SK-N-MC (cell line): ENCODE measurements around the gene PTRHD1.
A peak's percentile ranks its signal among the peaks of the same experiment; 100 is the strongest.

Experiments used
- DNase-seq: peaks from one replicate; pipeline ENCODE4 v3.0.0-alpha.2; 2011; ENCODE audit warnings: low read depth, low spot score
- H3K27ac ChIP-seq: fragments of 200-600 bp; sonication (generic); 2 replicates; pipeline ENCODE4 v1.5.1; 2016; ENCODE audit warnings: mixed run types
- H3K36me3 ChIP-seq: fragments of 200-600 bp; sonication (generic); 2 replicates; pipeline ENCODE4 v1.6.1; 2017; ENCODE audit warnings: antibody characterized with exemption, low read length, mixed read lengths; ENCODE audit not compliant: insufficient read depth
- H3K4me3 ChIP-seq: fragments of 200-600 bp; sonication (generic); 2 replicates; pipeline ENCODE4 v1.5.1; 2016
- H3K9ac ChIP-seq: fragments of 200-600 bp; sonication (generic); 2 replicates; pipeline ENCODE4 v1.8.0; 2017; ENCODE audit warnings: mixed run types, mixed read lengths; ENCODE audit not compliant: insufficient read length
- H3K9me3 ChIP-seq: fragments of 200-600 bp; sonication (generic); 2 replicates; pipeline ENCODE4 v1.6.1; 2017; ENCODE audit warnings: low read depth, mild to moderate bottlenecking, antibody characterized with exemption, low read length, moderate library complexity, mixed read lengths
- EZH2 ChIP-seq: fragments of 200-600 bp; sonication (generic); IDR thresholded peaks from one replicate; pipeline ENCODE4 v1.6.1; 2017; ENCODE audit warnings: antibody characterized with exemption
- FOXP2 ChIP-seq: optimal IDR thresholded peaks from 2 replicates; pipeline ENCODE3; 2011; ENCODE audit warnings: mild to moderate bottlenecking, moderate library complexity; ENCODE audit not compliant: insufficient read depth; ENCODE audit errors: extremely low read length, control extremely low read depth
- POLR2AphosphoS5 ChIP-seq: IDR thresholded peaks from 2 replicates; pipeline ENCODE4 v1.6.1; 2012; ENCODE audit warnings: mild to moderate bottlenecking, low read depth, low read length, borderline replicate concordance

Gene PTRHD1

GRCh38 chr2:24792874-24793760, at the start of gene PTRHD1, which contains the start of gene CENPO:
Gene PTRHD1, minus strand, starts transcription at chr2:24793391. Its CDS starts 14 bp downstream, at chr2:24793377.
Gene CENPO, plus strand, starts transcription at chr2:24793425. Its CDS starts 495 bp downstream, at chr2:24793920.
- peak within 1 kb of the TSS; percentile 93 for H3K27ac ChIP-seq
- peaks cover 32% of the 10 kb centered on the region for H3K36me3 ChIP-seq
- peak; percentile 68 for DNase-seq
- peak within 1 kb of the TSS; percentile 83 for H3K4me3 ChIP-seq
- H3K9me3 ChIP-seq = no peaks in the 10 kb centered on the region
- peak within 1 kb of the TSS; percentile 91 for H3K9ac ChIP-seq
- TF ChIP-seq FOXP2 (no peak), POLR2AphosphoS5 (peak; percentile 85), EZH2 (no peak)

GRCh38 chr2:24842081-24843050, 49.2 kb upstream of the PTRHD1 start:
- Histone ChIP-seq H3K9ac (no peak overlapping the region), H3K27ac (no peak overlapping the region), H3K4me3 (no peak overlapping the region), H3K9me3 (no peaks in the 10 kb centered on the region), H3K36me3 (no peaks in the 10 kb centered on the region; the same call in 1 of the 2 replicates)
- DNase-seq = no peak
- TF ChIP-seq FOXP2 (no peak), POLR2AphosphoS5 (no peak), EZH2 (no peak)

- H3K27ac ChIP-seq = no peak overlapping the region
- H3K36me3 ChIP-seq = no peaks in the 10 kb centered on the region; the same call in 1 of the 2 replicates
- DNase-seq = no peak
- no peak overlapping the region for H3K4me3 ChIP-seq
- H3K9me3 ChIP-seq = no peaks in the 10 kb centered on the region
- no peak for TF ChIP-seq FOXP2
- no peak for TF ChIP-seq POLR2AphosphoS5
- TF ChIP-seq EZH2 = no peak
- H3K9ac ChIP-seq = no peak overlapping the region
Observed at GRCh38 chr2:24840962-24841945, 48.1 kb upstream of the PTRHD1 start.

- TF ChIP-seq FOXP2 (no peak), EZH2 (no peak), POLR2AphosphoS5 (no peak)
- Histone ChIP-seq H3K9ac (no peak overlapping the region), H3K4me3 (no peak overlapping the region), H3K27ac (no peak overlapping the region), H3K36me3 (no peaks in the 10 kb centered on the region; the same call in 1 of the 2 replicates), H3K9me3 (no peaks in the 10 kb centered on the region)
- DNase-seq = no peak
Observed at GRCh38 chr2:24840164-24840869, 47.1 kb upstream of the PTRHD1 start.

GRCh38 chr2:24839729-24840128, 46.5 kb upstream of the PTRHD1 start:
- TF ChIP-seq POLR2AphosphoS5 (no peak), FOXP2 (no peak), EZH2 (no peak)
- Histone ChIP-seq H3K36me3 (no peaks in the 10 kb centered on the region; the same call in 1 of the 2 replicates), H3K4me3 (no peak overlapping the region), H3K9ac (no peak overlapping the region), H3K9me3 (no peaks in the 10 kb centered on the region), H3K27ac (no peak overlapping the region)
- no peak for DNase-seq

GRCh38 chr2:24838541-24838940, 45.4 kb upstream of the PTRHD1 start:
- H3K4me3 ChIP-seq = no peak overlapping the region
- no peaks in the 10 kb centered on the region; the same call in 1 of the 2 replicates for H3K36me3 ChIP-seq
- TF ChIP-seq FOXP2 (no peak), POLR2AphosphoS5 (no peak), EZH2 (no peak)
- no peak overlapping the region for H3K9ac ChIP-seq
- H3K9me3 ChIP-seq = no peaks in the 10 kb centered on the region
- no peak overlapping the region for H3K27ac ChIP-seq
- DNase-seq = no peak

- Histone ChIP-seq H3K36me3 (no peaks in the 10 kb centered on the region; the same call in 1 of the 2 replicates), H3K4me3 (no peak overlapping the region), H3K9ac (no peak overlapping the region), H3K9me3 (no peaks in the 10 kb centered on the region), H3K27ac (no peak overlapping the region)
- no peak for TF ChIP-seq FOXP2
- no peak for TF ChIP-seq POLR2AphosphoS5
- TF ChIP-seq EZH2 = no peak
- DNase-seq = no peak
Observed at GRCh38 chr2:24837996-24838513, 44.9 kb upstream of the PTRHD1 start.
